H7 (cell line): ENCODE results near the gene CELA3A. TPM values are rescaled to one million over a fixed set of nuclear protein-coding genes. Genes with fewer than 3 reads are reported as not detected.

Experiments used
- DNase-seq: peaks from one replicate; pipeline ENCODE4 v3.0.0; 2012
- H3K27me3 ChIP-seq: 2 replicates; pipeline ENCODE4 v1.6.0; 2011; ENCODE audit warnings: mild to moderate bottlenecking, low read length; ENCODE audit not compliant: control insufficient read depth, insufficient read depth
- H3K36me3 ChIP-seq: replicated peaks from 2 replicates; pipeline ENCODE4 v1.5.1; 2011; ENCODE audit warnings: low read length; ENCODE audit not compliant: control insufficient read depth, insufficient read depth
- H3K4me3 ChIP-seq: 2 replicates; pipeline ENCODE4 v1.5.1; 2011; ENCODE audit warnings: low read depth, mild to moderate bottlenecking, control low read depth, low read length, moderate library complexity; ENCODE audit not compliant: insufficient read depth
- total RNA-seq: library from RNA; depleted of rRNA; stranded (reverse); fragments of >200 nt; shearing (Covaris generic); gene quantifications from 2 replicates; pipeline ENCODE4 v1.2.3, GENCODE V29; 2014

Gene CELA3A
- total RNA-seq, 1 experiment from 2014 or later: not detected

DNA sequence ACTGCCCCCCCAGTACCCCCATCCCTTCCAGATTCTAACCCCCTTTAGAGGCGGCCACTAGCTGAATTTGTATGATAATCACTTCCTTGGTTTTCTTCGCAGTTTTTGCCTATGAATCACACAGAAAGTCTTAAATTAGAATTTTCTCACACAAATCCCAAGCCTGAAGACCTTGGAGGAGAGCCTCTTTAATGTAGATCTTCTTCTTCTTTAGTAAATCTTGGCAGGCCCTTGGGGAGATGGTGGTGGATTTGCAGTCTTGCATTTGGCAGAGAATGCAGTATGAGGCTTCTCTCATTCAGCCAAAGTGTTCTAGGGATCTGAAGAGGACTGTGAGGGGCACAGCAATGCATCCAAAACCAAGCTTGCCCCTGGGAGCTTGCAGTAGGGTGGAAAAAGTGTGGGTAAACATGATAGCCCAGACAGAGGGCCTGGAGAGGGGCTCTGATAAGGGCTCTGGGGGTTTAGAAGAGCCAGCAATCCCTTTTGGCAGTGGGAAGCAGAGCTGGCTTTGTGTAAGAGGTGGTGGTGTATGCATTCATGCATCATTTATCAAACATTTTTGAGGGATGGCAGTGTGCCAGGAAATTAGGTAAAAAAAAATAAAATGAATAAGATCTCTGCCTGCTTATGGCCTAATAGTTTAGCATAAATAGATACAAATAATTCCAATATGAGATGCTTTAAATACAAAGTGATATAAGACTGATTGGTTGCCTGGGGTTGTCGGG is 43.4 kb downstream of the CELA3A start:
- DNase-seq: peak; percentile 22
- Histone ChIP-seq H3K27me3 (no peaks in the 10 kb centered on the region), H3K36me3 (no peaks in the 10 kb centered on the region), H3K4me3 (no peak overlapping the region)

DNA sequence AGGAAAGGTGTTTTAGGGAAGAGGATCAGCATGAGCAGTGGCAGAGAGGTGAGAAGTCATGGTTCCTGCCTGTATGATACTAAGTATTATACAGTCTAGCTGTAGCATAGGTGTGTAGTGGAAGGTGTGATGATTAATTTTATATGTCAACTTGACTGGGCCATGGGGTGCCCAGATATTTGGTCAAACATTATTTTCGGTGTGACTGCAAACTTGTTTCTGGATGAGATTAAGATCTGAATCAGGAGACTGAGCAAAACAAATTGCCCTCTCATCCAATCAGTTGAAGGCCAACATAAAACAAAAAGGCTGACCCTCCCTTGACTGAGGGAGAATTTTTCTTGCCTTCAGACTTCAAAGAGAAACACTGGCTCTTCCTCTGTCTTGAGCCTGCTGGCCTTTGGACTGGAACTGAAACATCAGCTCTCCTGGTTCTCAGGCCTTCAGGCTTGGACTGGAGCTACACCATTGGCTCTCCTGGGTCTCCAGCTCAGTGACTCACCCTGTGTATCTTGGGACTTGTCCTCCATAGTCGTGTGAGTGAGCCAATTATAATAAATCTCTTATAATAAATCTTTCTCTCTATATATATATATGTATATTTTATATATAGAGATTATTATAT is 44.3 kb downstream of the CELA3A start:
- Histone ChIP-seq H3K27me3 (no peaks in the 10 kb centered on the region), H3K36me3 (no peaks in the 10 kb centered on the region), H3K4me3 (no peak overlapping the region)
- no peak for DNase-seq

DNA sequence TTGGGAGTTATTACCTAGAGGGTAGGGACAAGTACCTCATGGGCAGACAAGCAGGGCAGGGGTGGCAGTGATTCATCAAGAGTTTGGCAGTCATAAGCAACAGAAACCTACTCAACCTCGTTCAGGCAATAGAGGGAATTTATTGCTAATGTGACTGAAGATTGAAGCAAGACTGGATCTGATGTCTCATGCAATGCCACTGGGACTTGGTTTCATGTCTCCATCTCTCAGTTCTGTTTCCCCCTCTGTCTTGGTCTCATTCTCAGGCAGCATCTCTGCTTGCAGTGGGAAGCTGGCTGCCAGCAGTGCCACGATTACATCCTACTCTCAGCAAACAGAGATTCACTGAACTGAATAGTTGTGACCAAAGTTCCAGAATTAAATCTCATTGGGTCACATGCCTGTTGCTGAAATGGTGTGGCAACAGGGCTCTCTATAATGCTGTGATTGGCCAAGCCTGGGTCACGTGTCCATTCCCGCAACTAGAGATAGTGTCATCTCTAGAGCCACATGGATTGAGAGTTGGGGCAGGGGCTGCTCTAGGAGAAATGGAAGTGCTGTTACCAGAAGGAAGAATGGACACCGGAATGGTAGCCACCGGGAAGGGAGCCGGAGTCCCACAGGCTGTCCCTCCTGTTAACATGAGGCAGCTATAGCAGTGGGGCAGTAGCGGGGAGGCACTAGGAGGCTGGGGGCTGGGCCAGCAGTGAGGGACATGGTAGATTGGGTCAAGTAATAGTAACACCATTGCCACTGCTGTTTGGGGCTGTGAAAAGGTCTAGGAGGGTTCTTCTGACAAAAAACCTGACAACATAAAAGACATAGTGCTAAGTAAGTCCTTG is 47.1 kb downstream of the CELA3A start:
- DNase-seq: peak; percentile 49

DNA sequence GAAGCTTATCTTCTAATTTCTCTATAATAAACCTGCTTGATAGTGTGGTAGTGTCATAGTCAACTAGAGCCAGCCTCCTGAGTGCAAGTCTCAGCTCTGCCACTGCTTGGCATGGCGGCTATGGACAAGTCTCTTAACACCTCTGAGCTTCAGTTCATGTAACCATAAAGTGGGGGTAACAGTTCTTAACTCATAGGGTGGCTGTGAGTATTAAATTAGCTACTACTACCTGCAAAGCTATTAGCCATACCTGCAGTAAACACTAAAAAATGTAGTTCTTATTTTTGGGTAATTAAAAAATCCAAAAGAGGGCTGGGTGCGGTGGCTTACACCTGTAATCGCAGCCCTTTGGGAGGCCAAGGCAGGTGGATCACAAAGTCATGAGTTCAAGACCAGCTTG is 48.9 kb downstream of the CELA3A start:
- no peak for DNase-seq
- Histone ChIP-seq H3K27me3 (no peaks in the 10 kb centered on the region), H3K4me3 (no peak overlapping the region), H3K36me3 (no peaks in the 10 kb centered on the region)

More for the DNA sequence above, 47.1 kb downstream of the CELA3A start:
- H3K36me3 ChIP-seq: no peaks in the 10 kb centered on the region
- no peak overlapping the region for H3K4me3 ChIP-seq
- H3K27me3 ChIP-seq: no peaks in the 10 kb centered on the region

DNA sequence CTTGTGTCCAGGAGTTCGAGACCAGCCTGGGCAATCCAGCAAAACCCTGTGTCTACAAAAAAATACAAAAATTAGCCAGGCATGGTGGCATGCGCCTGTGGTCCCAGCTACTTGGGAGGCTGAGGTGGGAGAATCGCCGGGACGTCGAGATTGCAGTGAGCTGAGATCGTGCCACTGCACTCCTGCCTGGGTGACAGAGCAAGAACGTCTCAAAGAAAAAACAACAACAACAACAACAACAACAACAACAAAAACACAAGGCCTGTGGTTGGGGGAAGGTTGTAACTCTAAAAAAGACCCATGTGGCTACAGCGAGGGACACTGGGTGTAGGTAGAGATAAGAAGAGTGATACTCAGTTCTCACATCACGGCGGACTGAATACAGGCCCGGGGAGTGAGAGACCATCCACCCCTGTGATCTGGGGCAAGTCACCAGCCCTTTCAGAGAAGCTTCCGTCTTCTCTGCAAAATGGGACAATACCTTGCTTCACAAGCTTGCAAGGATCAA is 50.2 kb downstream of the CELA3A start:
- Histone ChIP-seq H3K27me3 (no peaks in the 10 kb centered on the region), H3K36me3 (no peaks in the 10 kb centered on the region), H3K4me3 (no peak overlapping the region)
- DNase-seq: peak; percentile 26

DNA sequence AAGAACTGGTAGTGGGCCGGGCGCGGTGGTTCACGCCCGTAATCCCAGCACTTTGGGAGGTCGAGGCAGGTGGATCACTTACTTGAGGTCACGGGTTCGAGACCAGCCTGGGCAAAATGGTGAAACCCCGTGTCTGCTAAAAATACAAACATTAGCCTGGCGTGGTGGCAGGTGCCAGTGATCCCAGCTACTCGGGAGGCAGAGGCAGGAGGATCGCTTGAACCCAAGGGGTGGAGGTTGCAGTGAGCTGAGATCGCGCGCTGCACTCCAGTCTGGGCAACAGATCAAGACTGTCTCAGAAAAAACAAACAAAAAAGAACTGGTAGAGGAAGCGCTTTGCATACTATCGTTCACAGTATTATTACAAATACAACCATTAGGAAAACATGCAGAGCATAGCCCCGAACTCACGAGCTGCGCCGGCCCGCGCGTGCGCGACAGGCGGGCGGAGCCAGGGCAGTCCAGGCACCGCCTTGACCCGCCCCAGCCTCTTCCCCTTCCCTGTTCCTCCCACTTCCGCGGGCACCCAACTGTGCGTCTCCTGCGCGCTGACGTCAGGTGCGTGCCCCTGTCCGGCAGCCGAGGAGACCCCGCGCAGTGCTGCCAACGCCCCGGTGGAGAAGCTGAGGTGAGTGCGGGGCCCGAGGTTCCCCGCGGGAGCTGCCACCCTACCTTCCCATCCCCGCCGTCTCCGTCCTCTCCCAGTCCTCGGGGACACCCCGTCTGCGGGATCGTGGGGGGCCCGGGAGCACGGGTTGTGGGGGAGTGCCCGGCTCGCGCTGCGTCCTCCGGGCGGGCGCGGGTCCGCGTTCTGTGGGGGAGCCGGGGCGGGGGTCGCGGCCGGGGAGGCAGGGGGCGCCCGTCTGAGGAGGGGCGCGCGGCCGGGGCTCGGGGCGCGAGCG is 50.9 kb downstream of the CELA3A start, which contains the start of gene CDC42:
CDC42 (plus strand) TSS at position 595 of the 902 bp plus-strand sequence. CDS start 25,770 bp downstream, outside the sequence.
- no peaks in the 10 kb centered on the region for H3K27me3 ChIP-seq
- peak; percentile 98 for DNase-seq
- peak within 1 kb of the TSS; percentile 89 for H3K4me3 ChIP-seq
- H3K36me3 ChIP-seq: peaks cover 2% of the 10 kb centered on the region; the same call in 1 of the 2 replicates

DNA sequence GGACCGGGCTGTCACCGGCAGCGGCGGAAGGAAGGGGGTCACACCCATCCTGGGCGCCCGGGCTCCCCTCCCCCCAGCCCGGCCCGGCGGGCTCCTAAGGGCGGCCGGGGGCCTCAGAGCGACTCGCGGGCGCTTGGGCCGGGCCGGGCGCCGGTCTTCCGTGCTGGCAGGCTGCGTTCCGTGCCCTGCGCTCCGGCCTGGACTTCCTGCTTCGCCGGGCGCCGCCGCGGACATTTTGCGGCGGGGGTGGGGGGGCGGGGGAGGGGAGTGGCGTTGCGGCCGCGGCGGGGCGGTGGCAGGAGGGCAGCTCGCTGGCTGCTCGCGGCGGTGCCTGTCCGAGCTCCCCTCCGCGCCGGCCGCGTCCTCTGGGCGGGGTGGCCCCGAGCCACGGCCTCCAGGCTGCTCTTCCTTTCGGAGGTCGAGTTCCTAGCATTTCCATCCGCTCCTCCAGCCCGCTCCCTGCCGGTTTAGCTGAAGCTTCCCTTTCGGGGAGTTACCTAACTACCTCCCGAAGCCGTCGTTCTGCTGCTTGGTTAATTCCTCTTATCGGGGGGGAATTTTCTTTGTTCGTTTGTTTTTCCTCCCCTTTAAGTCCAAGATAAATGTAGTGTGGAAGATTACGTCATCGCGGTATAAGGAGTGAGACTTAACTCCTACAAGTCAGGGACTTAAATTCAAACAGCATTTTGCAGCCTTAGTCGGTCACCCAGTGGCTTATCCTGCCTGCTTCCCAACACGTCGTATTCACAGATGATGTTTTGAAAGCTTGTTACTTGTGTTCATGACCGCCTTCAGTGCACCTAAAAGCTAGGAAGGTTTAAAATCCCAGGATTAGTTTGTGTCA is 51.8 kb downstream of the CELA3A start:
- peak; percentile 89 for DNase-seq

DNA sequence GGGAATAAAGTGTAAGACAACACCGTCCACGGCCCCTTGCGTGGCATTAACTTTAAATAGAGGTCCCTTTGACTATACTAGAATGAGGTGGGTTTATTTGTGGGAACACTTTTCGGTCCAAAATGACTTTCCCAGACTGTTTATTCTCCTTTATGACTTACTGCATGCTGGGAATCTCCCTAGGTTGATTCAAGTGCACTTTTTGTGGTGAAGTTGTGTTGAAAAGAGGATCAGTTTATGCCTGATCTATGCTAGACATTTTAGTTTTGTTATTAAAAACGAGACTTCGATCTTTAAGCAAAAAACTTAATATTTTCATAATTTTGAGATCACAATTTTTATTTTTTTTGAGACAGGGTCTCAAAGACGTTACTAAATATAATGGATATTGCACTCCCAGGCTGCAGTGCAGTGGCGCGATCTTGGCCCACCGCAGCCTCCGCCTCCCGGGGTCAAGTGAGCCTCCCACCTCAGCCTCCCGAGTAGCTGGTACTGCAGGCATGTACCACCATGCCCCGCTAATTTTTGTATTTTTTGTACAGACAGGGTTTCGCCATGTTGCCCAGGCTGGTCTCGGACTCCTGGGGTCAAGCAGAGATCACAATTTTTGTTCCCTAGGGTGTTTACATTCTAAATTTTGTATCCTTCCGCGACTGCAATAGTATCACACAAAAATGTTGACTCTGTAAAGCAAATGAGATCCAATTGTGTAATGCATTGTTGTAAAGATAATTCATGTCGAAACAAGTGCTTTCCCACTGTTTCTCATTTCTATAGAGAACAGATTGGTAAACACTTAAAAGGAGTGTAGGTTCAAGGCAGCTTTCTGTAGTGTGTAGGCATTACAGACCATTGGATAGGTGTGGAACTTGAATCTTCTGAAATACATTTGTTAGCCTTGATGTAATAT is 52.7 kb downstream of the CELA3A start:
- DNase-seq: no peak
- Histone ChIP-seq H3K27me3 (no peaks in the 10 kb centered on the region), H3K4me3 (peak overlapping the region; percentile 89), H3K36me3 (peaks cover 2% of the 10 kb centered on the region; the same call in 1 of the 2 replicates)

More for the DNA sequence above, 51.8 kb downstream of the CELA3A start:
- peaks cover 2% of the 10 kb centered on the region; the same call in 1 of the 2 replicates for H3K36me3 ChIP-seq
- H3K27me3 ChIP-seq: no peaks in the 10 kb centered on the region
- peak overlapping the region; percentile 89 for H3K4me3 ChIP-seq

DNA sequence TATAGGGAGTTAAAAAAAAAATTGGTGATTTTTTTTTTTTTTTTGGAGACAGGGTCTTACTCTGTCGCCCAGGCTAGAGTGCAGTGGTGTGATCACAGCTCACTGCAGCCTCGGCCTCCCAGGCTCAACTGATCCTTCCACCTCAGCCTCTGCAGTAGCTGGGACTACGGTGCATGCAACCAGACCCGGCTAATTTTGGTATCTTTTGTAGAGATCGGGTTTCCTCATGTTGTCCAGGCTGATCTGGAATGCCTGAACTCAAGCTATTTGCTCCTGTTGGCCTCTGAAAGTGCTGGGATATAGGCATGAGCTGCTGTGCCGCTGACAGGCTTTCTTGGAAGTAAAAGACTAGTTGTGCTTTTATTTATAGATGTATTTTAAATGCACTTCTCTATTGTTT is 54.0 kb downstream of the CELA3A start:
- Histone ChIP-seq H3K27me3 (no peaks in the 10 kb centered on the region), H3K4me3 (no peak overlapping the region), H3K36me3 (peaks cover 2% of the 10 kb centered on the region; the same call in 1 of the 2 replicates)
- DNase-seq: no peak

DNA sequence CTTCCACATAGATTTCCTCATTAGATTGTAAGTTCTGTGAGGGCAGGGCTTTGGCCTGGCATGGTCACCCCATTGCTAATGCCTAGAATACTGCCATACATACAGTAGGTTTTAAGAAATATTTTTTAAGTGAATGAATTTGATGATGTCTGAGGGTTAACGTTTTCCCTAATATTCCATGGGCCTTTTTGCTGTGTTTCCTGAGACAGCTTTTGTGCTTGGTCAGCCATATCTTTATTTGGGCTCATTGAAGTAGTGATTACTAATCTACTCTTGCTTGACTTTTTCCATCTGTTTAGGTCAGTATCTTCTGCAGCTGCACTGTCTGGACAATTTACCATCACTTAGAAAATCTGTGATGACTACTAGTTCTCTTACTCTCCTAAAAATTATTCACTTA is 54.6 kb downstream of the CELA3A start:
- H3K36me3 ChIP-seq: peaks cover 2% of the 10 kb centered on the region; the same call in 1 of the 2 replicates
- DNase-seq: no peak
- H3K4me3 ChIP-seq: no peak overlapping the region
- no peaks in the 10 kb centered on the region for H3K27me3 ChIP-seq

DNA sequence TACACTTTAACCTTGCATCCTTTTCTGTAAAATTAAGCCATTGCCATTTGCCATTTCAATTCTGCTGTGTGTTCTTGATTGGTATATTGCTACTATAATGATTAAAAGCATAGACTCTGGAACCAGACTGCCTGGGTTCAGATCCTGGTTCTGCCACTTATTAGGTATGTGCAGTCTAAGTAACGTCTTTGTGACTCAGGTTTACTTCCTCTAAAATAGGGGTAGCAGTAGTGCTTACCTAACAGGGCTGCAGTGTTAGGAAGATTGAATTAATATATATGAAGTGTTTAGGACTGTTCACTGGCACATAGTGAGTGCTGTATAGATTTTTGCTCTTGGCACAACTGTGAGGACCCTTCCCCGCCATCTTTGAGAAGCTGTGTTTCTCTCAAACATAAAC is 55.5 kb downstream of the CELA3A start:
- no peak for DNase-seq
- H3K27me3 ChIP-seq: no peaks in the 10 kb centered on the region
- peaks cover 2% of the 10 kb centered on the region; the same call in 1 of the 2 replicates for H3K36me3 ChIP-seq
- H3K4me3 ChIP-seq: no peak overlapping the region

DNA sequence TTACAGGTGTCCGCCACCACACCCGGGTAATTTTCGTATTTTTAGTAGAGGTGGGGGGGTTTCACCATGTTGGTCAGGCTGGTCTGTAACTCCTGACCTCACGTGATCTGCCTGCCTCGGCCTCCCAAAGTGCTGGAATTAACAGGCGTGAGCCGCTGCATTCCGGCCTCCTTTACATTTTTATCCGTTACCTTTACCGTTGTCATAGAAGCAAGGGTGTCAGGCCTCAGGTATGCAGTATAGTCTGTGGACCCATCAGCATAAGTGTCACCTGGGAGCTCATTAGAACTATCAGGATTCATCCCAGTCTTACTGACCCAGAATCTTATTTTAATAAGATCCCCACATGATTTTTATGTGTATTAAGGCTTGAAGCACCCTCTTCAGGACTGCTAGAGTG is 56.4 kb downstream of the CELA3A start:
- Histone ChIP-seq H3K36me3 (peaks cover 2% of the 10 kb centered on the region; the same call in 1 of the 2 replicates), H3K27me3 (no peaks in the 10 kb centered on the region), H3K4me3 (no peak overlapping the region)
- DNase-seq: no peak
